Gastrocnemius medialis (tissue), 4 donors: ENCODE data around the gene INAVA.

Source experiments
- POLR2A ChIP-seq, 2 donors: fragments of 450-650 bp; IDR thresholded peaks; one replicate each; pipeline ENCODE4 v1.6.1; 2017; ENCODE audit warnings: antibody characterized with exemption in 2 of 2, mild to moderate bottlenecking in 2 of 2, moderate library complexity in 2 of 2
- TF ChIP-seq, protein P1 (sequence below), 5 experiments: fragments of 450-650 bp in 3 of 5; fragments of 200-600 bp in 2 of 5; sonication (generic) in 2 of 5; IDR thresholded peaks in 4 of 5; conservative IDR thresholded peaks in 1 of 5; 1 replicate in 4 of 5; 2 replicates in 1 of 5; pipeline ENCODE4 v1.5.1; 2016 to 2019; ENCODE audit warnings: antibody characterized with exemption in 5 of 5, mild to moderate bottlenecking in 3 of 5, moderate library complexity in 3 of 5

DNA sequence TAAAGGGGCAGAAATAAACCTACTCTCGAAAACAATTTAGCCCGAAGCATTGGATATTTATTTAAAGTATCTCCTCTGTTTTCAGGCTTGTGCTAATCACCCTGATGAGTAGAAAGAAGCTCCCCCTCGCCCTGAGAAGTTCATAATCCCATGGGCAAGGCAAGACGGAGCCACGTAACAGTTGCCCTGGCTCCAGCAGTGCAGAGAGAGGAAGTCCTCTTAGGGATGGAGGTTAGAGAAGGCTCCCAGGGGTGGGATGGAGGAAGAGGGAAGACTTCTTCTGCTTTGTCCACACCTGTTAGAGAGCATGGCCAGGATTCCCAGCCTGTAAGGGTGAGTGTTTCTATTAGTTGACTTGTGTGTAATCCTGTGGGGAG lies 25.3 kb upstream of the INAVA start:
- TF ChIP-seq, protein P1, sequence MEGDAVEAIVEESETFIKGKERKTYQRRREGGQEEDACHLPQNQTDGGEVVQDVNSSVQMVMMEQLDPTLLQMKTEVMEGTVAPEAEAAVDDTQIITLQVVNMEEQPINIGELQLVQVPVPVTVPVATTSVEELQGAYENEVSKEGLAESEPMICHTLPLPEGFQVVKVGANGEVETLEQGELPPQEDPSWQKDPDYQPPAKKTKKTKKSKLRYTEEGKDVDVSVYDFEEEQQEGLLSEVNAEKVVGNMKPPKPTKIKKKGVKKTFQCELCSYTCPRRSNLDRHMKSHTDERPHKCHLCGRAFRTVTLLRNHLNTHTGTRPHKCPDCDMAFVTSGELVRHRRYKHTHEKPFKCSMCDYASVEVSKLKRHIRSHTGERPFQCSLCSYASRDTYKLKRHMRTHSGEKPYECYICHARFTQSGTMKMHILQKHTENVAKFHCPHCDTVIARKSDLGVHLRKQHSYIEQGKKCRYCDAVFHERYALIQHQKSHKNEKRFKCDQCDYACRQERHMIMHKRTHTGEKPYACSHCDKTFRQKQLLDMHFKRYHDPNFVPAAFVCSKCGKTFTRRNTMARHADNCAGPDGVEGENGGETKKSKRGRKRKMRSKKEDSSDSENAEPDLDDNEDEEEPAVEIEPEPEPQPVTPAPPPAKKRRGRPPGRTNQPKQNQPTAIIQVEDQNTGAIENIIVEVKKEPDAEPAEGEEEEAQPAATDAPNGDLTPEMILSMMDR (IDR thresholded peaks at IDR 0.05 in 4 of 5, conservative IDR thresholded peaks at IDR 0.05 in 1 of 5) = no peak
- TF ChIP-seq POLR2A (IDR thresholded peaks at IDR 0.05) = no peak
